ENCODE measurements around the gene VPS33A. TPM values are rescaled to one million over a fixed set of nuclear protein-coding genes. Genes with fewer than 3 reads are reported as not detected.
A peak's percentile ranks its signal among the peaks of the same experiment; 100 is the strongest.

The VPS33A gene
- total and polyA plus RNA-seq, 2 of the 8 experiments (the other 6 are each of a cell fraction or from before 2014, with no cell fraction given) = 16.4 to 41.8 TPM

- TF ChIP-seq CHD7 (IDR thresholded peaks at IDR 0.05; ENCODE audit: insufficient replicate concordance, low read length) = no peak
- no peak for TF ChIP-seq SP2 (IDR thresholded peaks at IDR 0.05; ENCODE audit: low read length)
- no peak for TF ChIP-seq BCL11A (IDR thresholded peaks at IDR 0.05; ENCODE audit: low read depth in 2 of 2, low read length in 2 of 2)
- TF ChIP-seq KDM4A (IDR thresholded peaks at IDR 0.05; ENCODE audit: low read depth, low read length, severe bottlenecking) = peak; percentile 47
- no peak for TF ChIP-seq KDM1A (IDR thresholded peaks at IDR 0.05; ENCODE audit: borderline replicate concordance, low read length)
- peak; percentile 49; the same call in 1 of the 2 replicates for TF ChIP-seq SUZ12 (IDR thresholded peaks at IDR 0.05; ENCODE audit: low read length)
Observed at GRCh38 chr12:122204167-122205052, 61.9 kb downstream of the VPS33A start (continued).
